HepG2 (cell line): ENCODE results near the gene NCOA4. TPM values are rescaled to one million over a fixed set of nuclear protein-coding genes. Genes with fewer than 3 reads are reported as not detected.

Source experiments
- E2F5 ChIP-seq: sonication (generic); formaldehyde crosslinking; conservative IDR thresholded peaks from 2 replicates; pipeline ENCODE4 v1.4.0; 2020; ENCODE audit warnings: missing genetic modification reagents
- MATR3 ChIP-seq: sonication (generic); formaldehyde crosslinking; IDR thresholded peaks from 2 replicates; pipeline ENCODE4 v1.4.0; 2020; ENCODE audit warnings: missing genetic modification reagents
- MXI1 ChIP-seq: IDR thresholded peaks from 3 replicates; pipeline ENCODE4 v1.6.1; 2012; ENCODE audit warnings: low read depth, low read length, inconsistent platforms, borderline replicate concordance
- PAWR ChIP-seq: sonication (generic); formaldehyde crosslinking; IDR thresholded peaks from 2 replicates; pipeline ENCODE4 v1.4.0; 2020; ENCODE audit warnings: missing genetic modification reagents, mild to moderate bottlenecking, borderline replicate concordance
- RARA ChIP-seq: IDR thresholded peaks from 2 replicates; pipeline ENCODE4 v1.6.1; 2016; ENCODE audit warnings: missing genetic modification reagents, missing compliant biosample characterization
- RBAK ChIP-seq: sonication (generic); formaldehyde crosslinking; IDR thresholded peaks from 2 replicates; pipeline ENCODE4 v1.5.1; 2020; ENCODE audit warnings: mild to moderate bottlenecking, missing genetic modification reagents
- REL ChIP-seq: sonication (generic); formaldehyde crosslinking; conservative IDR thresholded peaks from 2 replicates; pipeline ENCODE4 v1.8.0; 2022; ENCODE audit warnings: mild to moderate bottlenecking, missing genetic modification reagents, moderate library complexity
- SNAPC4 ChIP-seq: sonication (generic); formaldehyde crosslinking; IDR thresholded peaks from 2 replicates; pipeline ENCODE4 v1.4.0; 2020; ENCODE audit warnings: mild to moderate bottlenecking, missing genetic modification reagents
- TEAD3 ChIP-seq: optimal IDR thresholded peaks from 2 replicates; pipeline ENCODE3; 2016; ENCODE audit warnings: borderline replicate concordance
- TOPORS ChIP-seq: sonication (generic); formaldehyde crosslinking; IDR thresholded peaks from 2 replicates; pipeline ENCODE4 v1.8.0; 2023; ENCODE audit warnings: mild to moderate bottlenecking, missing genetic modification reagents
- ZNF207 ChIP-seq: fragments of 450-650 bp; IDR thresholded peaks from 2 replicates; pipeline ENCODE4 v1.6.1; 2016; ENCODE audit warnings: antibody characterized with exemption, borderline replicate concordance
- ZNF30 ChIP-seq: sonication (generic); formaldehyde crosslinking; IDR thresholded peaks from 2 replicates; pipeline ENCODE4 v1.5.0; 2020; ENCODE audit warnings: mild to moderate bottlenecking, missing genetic modification reagents
- ZNF318 ChIP-seq: sonication (generic); formaldehyde crosslinking; IDR thresholded peaks from 2 replicates; pipeline ENCODE4 v1.4.0; 2020; ENCODE audit warnings: mild to moderate bottlenecking, missing genetic modification reagents
- ZNF33A ChIP-seq: sonication (generic); formaldehyde crosslinking; IDR thresholded peaks from 2 replicates; pipeline ENCODE4 v1.5.1; 2020; ENCODE audit warnings: missing genetic modification reagents, mild to moderate bottlenecking, moderate library complexity, borderline replicate concordance
- ZSCAN9 ChIP-seq: IDR thresholded peaks from 2 replicates; pipeline ENCODE4 v1.6.1; 2016; ENCODE audit warnings: borderline replicate concordance
- polyA plus RNA-seq, 8 experiments: library from polyadenylated mRNA; depleted of rRNA in 3 of 8; stranded (reverse) in 7 of 8; unstranded in 1 of 8; fragments of >200 nt; fragmentation: Illumina TruSeq in 4 of 8; extraction: Trizol in 4 of 8; gene quantifications; 2 replicates each; pipeline versions ENCODE4 v1.2.1 to v1.2.3, GENCODE V29; 2011 to 2016; ENCODE audit warnings: low read depth in 4 of 8, missing spikeins in 1 of 8, mixed read lengths in 1 of 8; ENCODE audit not compliant: insufficient read depth in 1 of 8
- total RNA-seq, 5 experiments: library from RNA; depleted of rRNA; stranded (reverse); fragments of >200 nt; fragmentation: Illumina TruSeq; extraction: Trizol; gene quantifications; 2 replicates each; pipeline ENCODE4 v1.2.3, GENCODE V29; 2016; ENCODE audit warnings: low read depth in 1 of 5

NCOA4 gene
- total and polyA plus RNA-seq, 2 of the 13 experiments (the other 11 are each of a cell fraction or from before 2014, with no cell fraction given) = 306 to 400 TPM

- TF ChIP-seq RBAK (CRISPR knock-in tag) (no peak), SNAPC4 (CRISPR knock-in tag) (no peak), ZNF318 (CRISPR knock-in tag) (no peak), PAWR (CRISPR knock-in tag) (no peak), RARA (CRISPR knock-in tag) (peak; percentile 69; the same call in 1 of the 2 replicates), ZSCAN9 (CRISPR knock-in tag) (no peak), TOPORS (CRISPR knock-in tag) (no peak), ZNF207 (no peak), REL (no peak), TEAD3 (no peak), MATR3 (CRISPR knock-in tag) (no peak), MXI1 (no peak; the same call in 2 of the 3 replicates), ZNF30 (CRISPR knock-in tag) (no peak), E2F5 (CRISPR knock-in tag) (no peak), ZNF33A (CRISPR knock-in tag) (no peak)
These were observed 1.5 kb upstream of the NCOA4 start (continued) for GRCh38 chr10:46031648-46032532.
